B cell (primary cell): Measurements from ENCODE around the gene NTM.

Experiments used
- EZH2 ChIP-seq: IDR thresholded peaks from 2 replicates; pipeline ENCODE4 v1.6.1; 2012; ENCODE audit warnings: borderline replicate concordance, low read depth, mild to moderate bottlenecking, moderate library complexity, low read length; ENCODE audit not compliant: insufficient read depth, poor library complexity, severe bottlenecking
- TF ChIP-seq, protein P1 (sequence below): fragments of 200-600 bp; IDR thresholded peaks from one replicate; pipeline ENCODE4 v1.8.0; 2022; ENCODE audit warnings: antibody characterized with exemption, mild to moderate bottlenecking

DNA sequence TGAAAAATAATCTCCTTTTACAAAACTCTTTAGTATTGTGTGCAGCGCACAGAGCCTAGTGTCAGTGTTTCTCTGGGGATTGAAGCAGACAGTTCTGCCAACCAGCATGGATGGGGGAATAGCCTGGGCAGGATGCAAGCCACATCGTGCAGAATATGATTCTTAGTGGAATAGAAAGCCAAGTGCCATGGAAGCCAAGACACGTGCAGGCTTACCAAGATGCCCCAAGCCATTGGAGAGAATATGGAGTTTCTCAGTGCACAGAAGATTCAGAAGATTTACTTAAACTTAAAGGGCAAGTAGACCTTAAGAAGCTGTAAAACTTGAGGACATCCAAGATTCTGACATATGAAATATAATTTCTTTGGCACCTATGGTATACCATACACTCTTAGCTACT lies 917.6 kb downstream of the NTM start:
- TF ChIP-seq, protein P1, sequence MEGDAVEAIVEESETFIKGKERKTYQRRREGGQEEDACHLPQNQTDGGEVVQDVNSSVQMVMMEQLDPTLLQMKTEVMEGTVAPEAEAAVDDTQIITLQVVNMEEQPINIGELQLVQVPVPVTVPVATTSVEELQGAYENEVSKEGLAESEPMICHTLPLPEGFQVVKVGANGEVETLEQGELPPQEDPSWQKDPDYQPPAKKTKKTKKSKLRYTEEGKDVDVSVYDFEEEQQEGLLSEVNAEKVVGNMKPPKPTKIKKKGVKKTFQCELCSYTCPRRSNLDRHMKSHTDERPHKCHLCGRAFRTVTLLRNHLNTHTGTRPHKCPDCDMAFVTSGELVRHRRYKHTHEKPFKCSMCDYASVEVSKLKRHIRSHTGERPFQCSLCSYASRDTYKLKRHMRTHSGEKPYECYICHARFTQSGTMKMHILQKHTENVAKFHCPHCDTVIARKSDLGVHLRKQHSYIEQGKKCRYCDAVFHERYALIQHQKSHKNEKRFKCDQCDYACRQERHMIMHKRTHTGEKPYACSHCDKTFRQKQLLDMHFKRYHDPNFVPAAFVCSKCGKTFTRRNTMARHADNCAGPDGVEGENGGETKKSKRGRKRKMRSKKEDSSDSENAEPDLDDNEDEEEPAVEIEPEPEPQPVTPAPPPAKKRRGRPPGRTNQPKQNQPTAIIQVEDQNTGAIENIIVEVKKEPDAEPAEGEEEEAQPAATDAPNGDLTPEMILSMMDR = no peak
- TF ChIP-seq EZH2 = no peak
